HG03280 (cell line): ENCODE measurements around the gene BMP4.
"Not testable (repeated sequence)": the region's sequence is repeated elsewhere in the genome, so short reads cannot be mapped to it uniquely, and the experiment has no call there.

Experiments used
- ATAC-seq: cut with Tn5 transposase; IDR thresholded peaks from one replicate; pipeline ENCODE4 v1.9.1; 2021; ENCODE audit warnings: mild to moderate bottlenecking, moderate library complexity; ENCODE audit not compliant: unreplicated experiment

Gene BMP4

DNA sequence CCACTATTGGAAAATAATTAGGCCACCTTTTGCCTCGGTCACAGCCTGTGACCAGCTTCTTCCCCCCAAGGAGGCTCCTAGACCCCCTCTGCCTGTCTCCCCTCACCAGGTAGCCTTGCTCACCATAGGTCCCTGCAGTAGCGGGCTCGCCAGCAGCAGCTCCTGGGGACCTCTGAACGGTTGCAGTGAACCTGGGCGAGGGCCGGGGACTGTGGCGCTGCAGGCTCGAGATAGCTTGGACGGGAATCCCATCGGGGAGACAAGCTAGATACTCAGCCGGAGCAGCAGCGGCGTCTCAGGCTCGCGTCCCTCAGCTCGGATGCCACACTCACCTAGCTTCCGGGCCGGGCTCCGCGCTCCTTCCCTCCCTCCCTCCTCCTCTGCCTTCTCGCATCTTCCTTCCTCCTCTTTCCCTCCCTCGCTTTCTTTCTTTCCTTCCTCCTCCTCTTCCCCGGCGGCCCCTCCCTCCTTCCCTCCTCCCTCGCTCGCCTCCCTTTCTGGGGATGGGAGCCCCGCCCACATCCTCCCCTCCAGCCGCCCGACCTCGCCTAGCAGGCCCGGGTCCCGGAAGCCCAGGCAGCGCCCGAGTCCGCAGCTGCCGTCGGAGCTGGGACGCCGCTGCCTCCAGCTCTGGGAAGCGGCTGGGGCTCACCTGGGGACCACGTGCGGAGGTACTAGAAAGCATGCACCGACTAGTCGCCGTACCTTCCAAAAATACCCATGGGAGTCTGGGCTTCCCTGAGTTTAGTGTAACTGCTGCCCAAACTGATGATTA lies at the start of gene BMP4:
TSS of gene BMP4 (minus strand) at position 399 of the 775 bp plus-strand sequence. CDS start 4,603 bp downstream, outside the sequence.
- ATAC-seq = no peak

DNA sequence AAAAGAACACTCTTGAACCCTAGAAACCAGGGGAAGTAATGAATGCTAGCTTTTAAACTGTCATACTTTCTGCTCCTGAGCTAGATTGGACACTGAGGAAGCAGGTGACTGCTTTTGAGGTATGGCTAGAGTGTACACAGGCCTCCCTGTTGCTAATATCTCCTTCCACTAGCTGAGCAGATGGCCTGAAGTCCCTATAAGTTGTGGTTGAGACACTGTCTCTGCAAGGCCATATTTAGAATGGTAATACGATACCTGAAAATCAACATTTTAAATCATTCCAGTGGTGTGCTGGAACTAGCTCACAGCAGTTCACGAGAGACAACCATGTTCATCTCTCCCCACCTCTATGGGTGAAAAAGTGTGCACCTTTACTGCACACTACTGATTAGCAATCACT lies 46.4 kb upstream of the BMP4 start:
- ATAC-seq = no peak

GRCh38 chr14:54002653-54003052 lies 46.0 kb upstream of the BMP4 start:
- ATAC-seq = no peak

DNA sequence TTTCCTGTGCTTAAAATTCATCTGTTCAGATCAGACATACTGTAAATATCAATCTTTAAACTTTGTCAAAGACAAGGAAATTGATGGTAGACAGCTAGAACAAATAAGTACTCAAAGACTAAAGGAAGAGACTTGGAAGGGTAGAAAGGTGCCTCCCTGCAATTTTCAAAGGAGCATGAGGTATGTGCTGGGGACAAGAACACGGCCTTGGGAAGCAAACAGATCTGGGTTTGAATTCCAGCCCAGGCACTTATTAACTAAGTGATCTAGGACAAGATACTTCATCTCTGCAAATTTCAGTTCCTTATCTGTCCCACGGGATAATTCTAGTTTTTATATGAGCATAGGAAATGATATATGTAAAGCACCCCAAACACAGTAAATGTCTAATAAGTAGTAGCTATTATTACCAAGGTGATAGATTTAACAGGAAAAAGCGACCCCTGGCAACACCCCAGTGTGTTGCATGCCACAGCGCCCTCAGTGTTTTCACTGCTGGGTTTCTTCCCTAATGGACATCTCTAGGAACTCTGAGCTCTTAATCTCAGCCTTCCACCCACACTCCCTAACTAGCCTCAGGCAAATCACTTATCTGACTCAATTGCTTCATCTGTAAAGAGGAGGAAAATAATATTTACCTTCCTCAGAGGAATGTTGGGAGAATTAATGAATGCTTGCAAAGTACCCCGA lies 44.7 kb upstream of the BMP4 start:
- no peak for ATAC-seq

DNA sequence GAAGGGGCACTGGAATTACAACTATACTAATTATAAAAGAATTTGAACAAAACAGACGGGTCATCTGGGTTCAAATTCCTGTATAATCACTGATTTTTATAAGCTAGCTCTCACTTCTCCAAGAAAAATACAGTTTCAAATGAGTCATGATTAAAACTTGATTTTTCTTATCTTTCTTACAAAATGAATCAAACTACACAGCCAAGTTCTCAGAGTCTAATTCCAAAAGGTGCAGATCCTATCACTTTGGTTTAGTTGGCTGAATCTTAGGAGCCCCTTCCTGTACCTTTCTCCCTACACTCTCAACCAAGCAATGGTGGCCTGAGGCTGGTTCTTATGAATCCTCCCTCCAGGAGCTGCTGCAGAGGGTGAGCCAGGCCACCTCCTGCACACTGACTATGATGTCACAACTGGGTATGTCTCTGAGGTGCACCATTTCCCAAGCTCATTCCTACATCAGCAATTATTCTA lies 43.8 kb upstream of the BMP4 start:
- ATAC-seq = no peak

GRCh38 chr14:53999061-53999488 lies 42.5 kb upstream of the BMP4 start:
- no peak for ATAC-seq

GRCh38 chr14:53996041-53996440 lies 39.4 kb upstream of the BMP4 start:
- no peak for ATAC-seq

GRCh38 chr14:53993920-53994607 lies 37.4 kb upstream of the BMP4 start:
- ATAC-seq = no peak

- no peak for ATAC-seq
Measured at GRCh38 chr14:53990978-53991377, 34.4 kb upstream of the BMP4 start.

- ATAC-seq = not testable (repeated sequence)
Measured at GRCh38 chr14:53986718-53987117, 30.1 kb upstream of the BMP4 start.

- ATAC-seq = not testable (repeated sequence)
Measured at GRCh38 chr14:53984958-53985357, 28.3 kb upstream of the BMP4 start.

GRCh38 chr14:53983112-53983511 lies 26.5 kb upstream of the BMP4 start:
- no peak for ATAC-seq

DNA sequence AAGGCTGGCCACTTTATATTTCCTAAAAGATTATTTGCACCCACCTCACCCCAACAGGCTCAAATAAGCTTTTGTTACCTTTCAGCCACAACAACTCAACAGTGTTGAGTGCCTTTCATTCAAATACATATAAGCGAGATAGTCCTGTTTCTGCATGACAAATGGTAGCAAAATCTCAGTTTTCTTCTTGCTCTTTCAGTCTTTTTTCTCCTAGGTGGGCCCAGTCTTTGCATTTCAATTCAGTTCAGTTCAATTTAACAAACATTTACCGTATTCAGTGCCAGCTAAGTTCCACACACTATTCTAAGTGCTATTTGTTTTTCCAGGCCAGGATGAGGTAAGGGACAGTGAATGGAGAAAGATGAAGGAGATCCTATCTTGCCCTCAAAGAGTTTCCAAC lies 25.9 kb upstream of the BMP4 start:
- ATAC-seq = no peak

GRCh38 chr14:53979747-53980642 lies 23.4 kb upstream of the BMP4 start:
- no peak for ATAC-seq

DNA sequence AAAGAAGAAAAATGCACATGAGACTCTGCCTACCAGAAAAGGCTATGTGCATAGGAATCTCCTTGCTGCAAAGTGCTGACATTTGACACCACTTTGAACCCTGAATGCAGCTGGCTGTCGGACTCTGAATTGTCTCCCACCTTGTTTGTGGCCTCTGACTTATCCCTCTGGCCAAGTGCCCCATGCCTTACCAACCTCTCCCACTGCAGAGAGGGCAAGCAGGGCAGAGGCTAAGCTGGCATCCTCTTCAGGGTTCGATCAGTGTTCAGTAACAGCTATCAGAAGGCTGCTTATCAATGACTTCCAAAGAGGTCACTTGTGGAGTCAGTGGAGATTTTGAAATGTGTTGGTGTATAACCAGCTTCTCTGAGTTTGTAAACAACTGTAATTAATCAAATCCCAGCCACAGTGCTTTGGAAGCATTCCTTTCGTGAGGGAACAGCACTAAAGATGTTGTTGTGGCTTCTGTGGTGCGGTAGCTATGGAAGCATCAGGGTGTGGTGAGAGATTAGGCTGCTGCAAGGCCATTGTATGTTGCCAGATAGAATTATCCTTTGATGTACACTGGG lies 22.6 kb upstream of the BMP4 start:
- no peak for ATAC-seq

GRCh38 chr14:53978194-53978593 lies 21.6 kb upstream of the BMP4 start:
- ATAC-seq = no peak

- ATAC-seq = no peak
Measured at GRCh38 chr14:53975444-53975843, 18.8 kb upstream of the BMP4 start.

DNA sequence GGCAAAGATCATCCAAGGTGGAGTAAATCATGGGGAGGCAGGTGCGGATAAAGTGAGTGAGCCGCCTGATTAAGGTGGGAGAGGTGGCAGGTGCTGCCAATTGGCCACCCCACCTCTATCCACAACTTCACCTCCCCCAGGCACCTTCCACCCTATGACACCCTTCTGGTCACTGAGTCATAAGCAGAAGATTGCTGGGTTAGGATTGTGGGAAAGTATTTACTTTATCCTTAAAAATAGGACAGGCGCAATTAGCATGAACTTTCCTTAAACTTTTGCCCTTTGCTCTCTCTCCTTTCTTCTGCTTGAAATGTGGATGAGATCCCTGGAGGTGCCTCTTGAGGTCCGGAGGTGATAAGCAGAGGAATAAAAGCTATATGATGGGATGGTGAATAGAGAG lies 14.9 kb upstream of the BMP4 start:
- no peak for ATAC-seq

DNA sequence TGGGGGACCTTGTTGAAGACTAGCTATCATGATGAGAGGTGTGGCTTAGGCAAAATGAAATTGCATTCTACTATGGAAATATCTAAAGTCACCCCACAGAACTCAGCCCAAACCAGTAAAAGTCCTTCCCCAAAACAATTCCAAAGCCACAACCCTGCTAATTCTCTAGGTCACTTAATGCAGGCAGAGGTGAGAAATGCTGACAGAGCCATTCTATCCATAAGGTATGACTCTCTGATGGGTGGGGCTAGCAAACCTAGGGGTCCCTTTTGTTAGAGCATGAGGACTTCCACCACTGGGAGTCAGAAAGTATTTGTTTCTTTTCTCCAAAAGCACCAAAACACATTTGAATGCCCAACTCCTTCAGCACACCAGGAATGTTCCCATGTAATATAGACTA lies 12.7 kb upstream of the BMP4 start:
- no peak for ATAC-seq

DNA sequence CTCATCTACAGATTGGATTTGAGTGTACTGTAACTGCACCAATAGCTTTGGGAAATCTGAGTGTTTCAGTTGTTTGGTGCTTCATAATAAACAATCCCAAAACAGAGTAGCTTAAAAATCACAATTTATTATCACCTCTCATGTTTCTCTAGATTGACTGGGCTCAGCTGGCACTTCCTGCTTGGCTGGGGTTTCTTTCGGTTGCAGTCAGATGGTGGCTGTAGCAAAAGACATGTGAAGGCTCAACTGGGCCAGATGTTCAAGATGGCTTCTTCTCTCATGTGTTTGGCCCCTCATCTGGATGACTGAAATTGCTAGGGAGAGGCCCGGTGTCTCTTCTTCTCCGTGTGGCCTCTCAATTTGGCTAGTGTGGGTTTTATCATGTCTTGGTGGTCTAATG lies 12.1 kb upstream of the BMP4 start:
- no peak for ATAC-seq
